Neutrophil (primary cell): ENCODE data around the gene CELF2.

Source experiments
- H3K27ac ChIP-seq: fragments of 200-600 bp; sonication (generic); 2 replicates; pipeline ENCODE4 v1.5.1; 2016; ENCODE audit warnings: mild to moderate bottlenecking, moderate library complexity
- H3K27me3 ChIP-seq: fragments of 200-600 bp; sonication (generic); 2 replicates; pipeline ENCODE4 v1.6.0; 2016; ENCODE audit warnings: mild to moderate bottlenecking
- H3K36me3 ChIP-seq: fragments of 200-600 bp; sonication (generic); 2 replicates; pipeline ENCODE4 v1.5.1; 2017
- H3K4me1 ChIP-seq, 2 experiments: fragments of 200-600 bp in 1 of 2; sonication (generic) in 1 of 2; 1 replicate in 1 of 2; 2 replicates in 1 of 2; pipeline versions ENCODE4 v1.5.1 to v1.6.1; 2013 to 2016; ENCODE audit warnings: low read depth in 1 of 2, low read length in 1 of 2, mild to moderate bottlenecking in 1 of 2, moderate library complexity in 1 of 2; ENCODE audit not compliant: control insufficient read depth in 1 of 2, insufficient read depth in 1 of 2
- H3K4me3 ChIP-seq, 2 experiments: fragments of 200-600 bp in 1 of 2; sonication (generic) in 1 of 2; 1 replicate in 1 of 2; 2 replicates in 1 of 2; pipeline ENCODE4 v1.5.1; 2013 to 2016; ENCODE audit warnings: low read depth in 1 of 2, low read length in 1 of 2, mild to moderate bottlenecking in 1 of 2, moderate library complexity in 1 of 2
- H3K9me3 ChIP-seq: fragments of 200-600 bp; sonication (generic); 2 replicates; pipeline ENCODE4 v1.5.1; 2016
- CTCF ChIP-seq: fragments of 200-600 bp; sonication (generic); IDR thresholded peaks from 2 replicates; pipeline ENCODE4 v1.5.1; 2016; ENCODE audit warnings: antibody characterized with exemption

The CELF2 gene

GRCh38 chr10:11162828-11163599 is 145.3 kb downstream of the CELF2 start:
- Histone ChIP-seq H3K9me3 (no peaks in the 10 kb centered on the region), H3K27me3 (no peaks in the 10 kb centered on the region), H3K27ac (peak overlapping the region; percentile 96), H3K4me1 (peaks cover 53 to 75% of the 10 kb centered on the region in 2 experiments), H3K36me3 (peaks cover 6% of the 10 kb centered on the region), H3K4me3 (peak overlapping the region; percentile 93 to 97)
- peak; percentile 45 for TF ChIP-seq CTCF

GRCh38 chr10:11163780-11164550 is 146.3 kb downstream of the CELF2 start:
- Histone ChIP-seq H3K27me3 (no peaks in the 10 kb centered on the region), H3K27ac (peak overlapping the region; percentile 96), H3K4me1 (peaks cover 51 to 76% of the 10 kb centered on the region in 2 experiments), H3K36me3 (peaks cover 13% of the 10 kb centered on the region), H3K9me3 (no peaks in the 10 kb centered on the region), H3K4me3 (peak overlapping the region; percentile 93 to 97)
- TF ChIP-seq CTCF, result no peak

GRCh38 chr10:11164551-11164802 is 146.8 kb downstream of the CELF2 start:
- H3K27me3 ChIP-seq, result no peaks in the 10 kb centered on the region
- no peaks in the 10 kb centered on the region for H3K9me3 ChIP-seq
- peaks cover 52 to 78% of the 10 kb centered on the region in 2 experiments for H3K4me1 ChIP-seq
- peaks cover 13% of the 10 kb centered on the region for H3K36me3 ChIP-seq
- H3K27ac ChIP-seq, result peak overlapping the region; percentile 96
- peak overlapping the region; percentile 93 to 97 for H3K4me3 ChIP-seq
- no peak for TF ChIP-seq CTCF

GRCh38 chr10:11164803-11165590 is 147.3 kb downstream of the CELF2 start:
- Histone ChIP-seq H3K4me3 (peak overlapping the region; percentile 93 to 97), H3K36me3 (peaks cover 13% of the 10 kb centered on the region), H3K9me3 (no peaks in the 10 kb centered on the region), H3K27ac (peak overlapping the region; percentile 96), H3K27me3 (no peaks in the 10 kb centered on the region), H3K4me1 (peaks cover 50 to 78% of the 10 kb centered on the region in 2 experiments)
- TF ChIP-seq CTCF, result peak; percentile 25
